ENCODE results near the gene ZMYM1.
"Not testable (repeated sequence)": the region's sequence is repeated elsewhere in the genome, so short reads cannot be mapped to it uniquely, and the experiment has no call there.

Gene ZMYM1

DNA sequence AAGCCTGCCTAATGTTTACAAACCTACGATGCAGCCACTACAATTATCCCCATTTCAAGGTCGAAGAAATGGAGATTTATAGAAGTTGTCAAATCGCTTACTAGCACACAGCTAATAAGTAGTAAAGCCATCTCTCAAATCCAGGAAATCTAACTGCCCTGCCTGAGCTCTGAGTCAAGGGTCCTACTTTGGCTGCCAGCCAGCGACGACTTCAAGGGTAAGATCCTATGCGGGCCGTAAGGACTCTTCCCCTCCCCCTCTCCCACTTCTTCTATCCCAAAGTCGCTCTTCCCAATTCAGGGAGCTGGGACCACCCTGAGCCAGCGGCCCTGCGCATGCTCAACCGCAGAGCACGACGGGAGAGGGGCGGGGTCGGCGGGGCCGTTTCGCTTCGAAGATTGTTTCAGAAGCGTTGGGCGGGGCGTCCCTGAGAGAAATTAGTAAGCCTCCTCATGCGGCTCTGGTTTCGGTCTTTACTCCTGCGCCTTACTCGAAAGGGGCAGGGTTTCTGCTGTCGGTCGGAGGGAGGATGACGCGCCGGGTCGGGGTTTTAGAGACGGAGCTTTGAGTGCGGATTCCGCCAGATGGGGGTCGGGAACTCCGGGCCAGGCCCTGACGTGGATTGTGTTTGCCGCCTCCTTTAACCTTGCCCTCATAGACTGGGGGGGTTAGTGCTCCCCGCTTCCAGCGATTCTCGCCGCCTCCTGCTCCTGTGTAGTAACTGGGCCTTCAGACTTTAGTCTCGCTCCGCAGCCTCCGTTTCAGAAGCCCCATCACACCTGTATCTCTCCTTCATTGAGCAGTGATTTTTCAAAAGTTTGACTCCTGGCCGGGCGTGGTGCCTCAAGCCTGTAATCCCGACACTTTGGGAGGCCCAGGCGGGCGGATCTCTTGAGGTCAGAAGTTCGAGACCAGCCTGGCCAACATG lies at the start of gene ZMYM1:
TSS of gene ZMYM1 (plus strand) at position 383 of the 928 bp plus-strand sequence. CDS start 14,603 bp downstream, outside the sequence.
- peak; percentile 57 for DNase-seq

DNA sequence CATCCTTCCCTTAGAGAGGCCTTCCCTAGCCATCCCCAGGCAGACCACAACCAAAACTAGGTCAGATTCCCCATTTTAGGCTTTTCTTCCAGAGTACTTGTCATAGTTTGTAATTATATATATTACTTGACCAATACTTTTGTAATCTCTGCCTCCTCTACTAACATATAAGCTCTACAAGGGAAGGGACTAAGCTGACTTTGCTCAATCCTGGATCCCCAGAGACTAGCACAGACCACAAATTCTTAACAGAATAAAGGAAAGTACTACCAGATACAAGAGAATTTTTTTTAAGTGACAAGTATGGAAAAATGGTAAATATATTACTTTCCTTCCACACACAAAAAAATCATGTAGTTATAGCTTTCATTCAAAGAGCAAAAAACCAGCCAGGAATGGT lies 49.4 kb upstream of the ZMYM1 start:
- no peak for DNase-seq

DNA sequence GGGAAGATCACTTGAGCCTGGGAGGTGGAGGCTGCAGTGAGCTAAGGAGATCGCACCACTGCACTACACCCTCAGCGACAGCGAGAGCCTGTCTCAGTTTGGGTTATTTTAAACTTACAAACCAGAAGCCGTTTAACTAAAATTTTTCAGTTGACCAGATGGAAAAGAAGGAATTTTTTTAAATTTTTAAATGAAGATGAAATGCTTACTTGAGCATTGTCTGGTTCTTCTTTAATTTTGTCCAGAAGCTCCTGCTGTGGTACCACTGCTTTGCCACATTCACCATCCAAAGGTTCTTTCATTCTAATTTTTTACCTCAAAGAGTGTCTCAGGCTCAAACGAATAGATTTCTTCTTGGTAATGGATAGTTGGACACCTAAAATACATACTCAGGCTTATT lies 48.8 kb upstream of the ZMYM1 start:
- DNase-seq = no peak

DNA sequence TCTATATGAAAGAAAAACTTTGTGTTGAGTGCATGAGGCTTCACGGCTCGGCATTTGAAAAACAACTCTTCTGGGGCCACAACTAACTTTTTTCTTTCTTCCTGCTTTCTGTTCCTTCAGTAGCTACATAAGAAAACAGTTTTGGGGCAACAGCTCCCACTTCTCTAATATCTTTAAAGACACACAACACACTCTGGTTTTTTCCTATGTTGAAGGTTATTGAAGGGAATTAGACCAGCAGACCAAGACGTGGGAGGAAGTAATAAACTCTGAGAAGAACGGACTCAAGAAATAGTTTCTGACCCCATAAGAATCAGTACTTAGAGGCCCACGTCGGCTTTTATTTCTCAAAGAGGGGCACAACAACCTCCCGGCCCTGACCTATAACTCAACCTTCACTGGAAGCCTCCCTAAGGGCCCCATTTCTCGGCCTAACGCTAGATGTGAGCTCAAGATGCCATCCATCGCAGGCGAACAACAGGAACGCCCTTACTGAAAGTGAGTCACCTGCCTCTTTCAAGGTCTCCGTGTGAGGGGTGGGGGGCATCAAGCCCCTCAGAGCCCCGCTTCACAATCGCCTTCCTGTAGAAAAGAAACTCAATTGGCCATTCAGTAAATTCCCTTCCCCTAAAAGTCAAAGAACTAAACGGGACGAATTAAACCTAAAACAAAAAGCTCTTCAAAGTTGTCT lies 48.3 kb upstream of the ZMYM1 start:
- DNase-seq = no peak

DNA sequence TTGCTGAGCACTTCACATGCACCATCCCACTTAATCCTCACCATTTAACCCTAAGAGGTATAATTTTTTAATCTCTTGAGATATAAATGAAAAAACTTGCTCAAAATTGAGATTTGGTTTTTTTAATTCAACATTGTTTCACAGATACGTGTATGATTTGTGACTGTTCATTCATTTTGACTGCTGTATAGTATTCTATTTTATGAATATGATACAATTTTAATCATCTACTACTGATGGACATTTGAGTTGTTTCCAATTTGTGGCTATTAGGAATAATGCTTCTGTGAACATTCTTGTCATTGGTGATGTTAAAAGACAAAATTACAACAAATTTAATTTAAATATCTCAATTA lies 46.8 kb upstream of the ZMYM1 start:
- DNase-seq = no peak

DNA sequence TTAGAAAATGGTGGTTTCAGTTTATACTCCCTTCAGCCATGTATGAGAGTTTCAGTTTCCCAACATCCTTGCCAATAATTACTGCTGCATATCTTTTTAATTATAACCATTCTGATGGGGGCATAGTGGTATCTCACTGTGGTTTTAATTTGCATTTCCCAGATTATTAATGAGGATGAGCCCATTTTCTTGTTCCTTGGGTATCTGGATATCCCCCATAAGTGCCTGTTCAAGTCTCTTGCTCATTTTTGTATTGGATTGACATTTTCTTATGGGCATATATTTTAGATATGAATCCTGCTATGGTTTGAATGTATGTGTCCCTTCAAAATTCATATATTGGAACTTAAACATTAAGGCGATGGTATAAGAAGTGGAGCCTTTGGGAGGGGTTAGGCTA lies 45.8 kb upstream of the ZMYM1 start:
- no peak for DNase-seq

DNA sequence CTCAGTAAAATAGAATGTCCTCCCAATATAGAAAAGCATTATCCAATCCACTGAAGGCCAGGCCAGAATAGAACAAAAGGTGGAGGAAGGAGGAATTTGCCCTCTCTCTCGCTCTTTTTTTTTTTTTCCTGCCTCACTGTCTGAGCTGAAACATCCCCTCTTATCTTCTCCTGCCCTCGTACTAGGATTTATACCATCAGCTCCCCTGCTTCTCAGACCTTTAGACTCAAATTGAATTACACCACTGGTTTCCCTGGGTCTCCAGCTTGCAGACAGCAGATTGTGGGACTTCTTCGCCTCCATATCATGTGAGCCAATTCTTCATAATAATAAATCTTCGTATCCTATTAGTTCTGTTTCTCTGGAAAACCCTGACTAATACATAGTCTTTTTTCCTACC lies 42.6 kb upstream of the ZMYM1 start:
- no peak for DNase-seq

DNA sequence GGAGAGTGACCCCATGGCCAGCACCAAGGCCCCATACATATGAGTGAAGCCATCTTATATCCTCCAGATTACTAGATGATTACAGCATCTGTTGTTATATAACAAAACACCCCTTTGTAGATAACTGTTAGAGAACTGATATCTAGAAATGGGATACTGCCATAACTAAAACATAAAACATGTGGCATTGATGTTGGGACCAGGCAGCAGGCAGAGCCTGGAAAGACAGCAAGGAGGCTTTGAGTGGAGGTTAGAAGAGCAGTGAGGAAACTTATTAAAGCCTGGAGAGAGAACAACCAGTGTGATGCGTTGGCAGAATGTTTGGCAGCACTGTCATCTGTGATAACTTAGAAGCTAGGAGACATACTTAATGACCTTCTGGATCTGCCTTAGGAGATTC lies 42.0 kb upstream of the ZMYM1 start:
- no peak for DNase-seq

DNA sequence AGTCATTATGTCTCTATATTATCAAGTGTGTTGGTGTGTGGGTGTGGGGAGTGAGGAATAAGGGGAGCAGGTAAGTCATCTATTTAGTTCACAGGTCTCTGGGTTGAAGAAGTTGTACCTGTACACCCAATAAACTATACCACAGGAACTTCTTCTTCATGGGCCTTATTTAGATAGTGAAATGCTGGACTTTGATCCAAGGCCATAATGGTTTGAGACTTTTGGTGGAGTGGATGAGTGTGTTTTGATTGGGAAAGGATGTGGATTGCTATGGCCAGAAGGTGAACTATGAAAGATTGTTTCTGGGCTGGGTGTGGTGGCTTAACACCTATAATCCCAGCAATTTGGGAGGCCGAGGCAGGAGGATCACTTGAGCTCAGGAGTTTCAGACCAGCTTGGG lies 40.5 kb upstream of the ZMYM1 start:
- no peak for DNase-seq

DNA sequence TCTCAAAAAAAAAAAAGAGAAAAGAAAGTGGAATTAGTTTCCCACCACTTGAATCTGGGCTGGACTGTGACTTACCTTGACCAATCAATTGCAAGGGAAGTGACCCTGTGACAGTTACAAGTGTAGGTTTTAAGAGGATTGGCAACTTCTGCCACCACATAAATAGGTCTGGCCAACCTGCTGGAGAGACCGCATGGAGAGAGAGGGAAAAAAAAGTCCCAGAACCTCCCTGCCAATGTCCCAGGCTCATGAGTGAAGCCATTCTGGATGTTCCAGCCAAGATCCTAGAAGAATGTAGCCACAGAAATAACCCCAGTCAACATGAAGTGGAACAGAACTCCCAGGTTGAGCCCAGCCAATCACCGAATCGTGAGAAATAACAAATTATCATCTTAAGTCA lies 35.7 kb upstream of the ZMYM1 start:
- DNase-seq = no peak

DNA sequence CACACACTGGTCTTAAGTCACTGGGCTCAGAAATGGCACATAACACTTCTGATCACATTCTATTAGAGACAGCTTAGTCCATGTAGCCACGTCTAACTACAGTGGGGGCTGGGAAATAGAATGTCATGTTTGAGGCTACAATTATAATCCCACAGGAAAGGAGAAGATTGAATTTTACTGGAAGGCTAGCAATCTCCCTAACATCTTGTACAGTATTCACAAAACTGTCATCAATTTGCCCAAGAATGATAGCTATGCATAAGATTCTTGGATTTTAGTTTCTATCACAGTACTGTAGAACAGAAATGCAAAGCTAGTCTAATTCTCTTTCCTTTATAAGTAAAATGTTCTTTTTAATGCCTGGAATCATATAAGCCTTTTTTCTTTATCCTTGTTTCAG lies 34.8 kb upstream of the ZMYM1 start:
- DNase-seq = no peak

DNA sequence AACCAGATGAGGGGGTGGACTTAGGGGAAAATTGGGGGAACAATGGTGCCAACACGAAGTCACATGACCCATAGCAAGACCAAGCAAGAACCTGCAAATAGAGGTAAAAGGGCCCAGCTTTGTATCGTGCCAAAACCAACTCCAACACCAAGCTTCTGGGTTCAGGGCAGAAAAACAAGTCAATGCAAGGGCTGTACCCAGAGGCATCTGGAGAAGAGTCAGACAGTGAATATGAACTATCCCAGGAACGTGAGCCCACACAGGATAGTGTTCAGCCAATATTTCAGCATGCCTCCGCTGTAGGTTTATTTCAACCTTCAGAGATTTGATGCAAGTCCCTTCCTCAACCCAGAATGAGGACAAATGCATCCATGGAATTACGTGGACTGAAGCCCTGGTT lies 32.5 kb upstream of the ZMYM1 start:
- no peak for DNase-seq

DNA sequence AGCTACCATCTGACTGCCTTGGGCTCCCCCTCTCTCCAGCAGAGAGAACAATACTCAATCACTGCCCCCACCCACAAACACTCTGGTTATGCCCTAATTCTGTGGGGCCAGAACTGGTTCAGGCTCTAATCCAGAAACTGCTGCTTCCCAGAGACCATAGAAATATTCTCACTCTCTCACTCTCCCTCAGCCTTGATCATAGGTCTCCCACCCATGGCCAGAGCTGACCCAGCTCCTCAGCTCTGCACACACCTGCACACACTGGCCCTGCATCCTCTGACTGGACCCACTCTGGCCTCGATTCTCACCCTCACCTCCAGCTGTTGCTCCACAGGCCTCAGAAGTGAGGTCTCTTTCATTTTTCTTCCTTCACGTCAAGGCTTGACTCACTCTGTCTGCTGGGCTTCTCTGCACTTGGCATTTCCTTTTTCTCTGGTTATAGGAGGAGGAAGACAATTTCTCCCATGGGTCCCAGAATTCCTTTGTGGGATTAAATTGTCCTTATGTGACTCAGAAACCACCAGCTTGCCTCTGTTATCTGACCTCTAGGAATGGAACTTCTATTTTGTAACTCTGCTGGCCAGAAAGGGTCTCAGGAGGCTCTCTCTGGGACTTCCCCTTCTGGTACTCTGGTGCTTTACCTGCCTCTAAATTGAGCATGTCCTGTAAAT lies 31.9 kb upstream of the ZMYM1 start:
- no peak for DNase-seq

DNA sequence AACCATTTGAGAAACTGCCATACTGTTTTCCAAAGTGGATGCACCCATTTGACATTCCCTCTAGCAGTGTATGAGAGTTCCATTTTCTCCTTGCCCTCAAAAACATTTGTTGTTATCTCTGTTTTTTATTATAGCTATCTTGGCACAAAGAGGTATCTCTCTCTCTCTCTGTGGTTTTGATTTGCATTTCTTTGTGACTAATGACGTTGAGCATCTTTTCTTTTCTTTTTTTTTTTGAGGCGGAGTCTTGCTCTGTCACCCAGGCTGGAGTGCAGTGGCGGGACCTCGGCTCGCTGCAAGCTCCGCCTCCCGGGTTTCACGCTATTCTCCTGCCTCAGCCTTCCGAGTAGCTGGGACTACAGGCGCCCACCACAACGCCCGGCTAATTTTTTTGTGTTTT lies 30.1 kb upstream of the ZMYM1 start:
- DNase-seq = no peak

DNA sequence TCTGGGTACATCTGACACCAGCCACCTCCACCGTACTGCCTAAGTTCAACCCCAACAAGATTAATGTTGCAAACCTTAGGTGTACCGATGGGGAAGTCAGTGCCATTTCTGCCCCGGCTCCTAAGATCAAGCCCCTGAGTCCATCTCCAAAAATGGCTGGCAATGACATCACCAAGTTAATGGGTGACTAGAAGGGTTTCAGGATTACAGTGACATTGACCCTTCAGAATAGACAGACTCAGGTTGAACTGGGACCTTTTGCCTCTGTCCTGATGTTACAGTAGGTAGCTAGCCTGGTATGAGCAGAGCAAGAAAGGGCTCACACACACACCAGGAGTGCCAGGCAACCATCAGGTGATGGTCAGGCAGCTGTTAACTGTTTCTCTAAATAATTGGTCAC lies 25.8 kb upstream of the ZMYM1 start:
- DNase-seq = no peak

DNA sequence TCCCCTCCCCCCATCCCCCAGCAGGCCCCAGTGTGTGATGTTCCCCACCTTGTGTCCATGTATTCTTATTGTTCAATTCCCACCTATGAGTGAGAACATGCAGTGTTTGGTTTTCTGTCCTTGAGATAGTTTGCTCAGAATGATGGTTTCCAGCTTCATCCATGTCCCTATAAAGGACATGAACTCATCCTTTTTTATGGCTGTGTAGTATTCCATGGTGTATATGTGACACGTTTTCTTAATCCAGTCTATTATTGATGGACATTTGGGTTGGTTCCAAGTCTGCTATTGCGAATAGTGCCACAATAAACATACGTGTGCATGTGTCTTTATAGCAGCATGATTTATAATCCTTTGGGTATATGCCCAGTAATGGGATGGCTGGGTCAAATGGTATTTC lies 24.9 kb upstream of the ZMYM1 start:
- not testable (repeated sequence) for DNase-seq

DNA sequence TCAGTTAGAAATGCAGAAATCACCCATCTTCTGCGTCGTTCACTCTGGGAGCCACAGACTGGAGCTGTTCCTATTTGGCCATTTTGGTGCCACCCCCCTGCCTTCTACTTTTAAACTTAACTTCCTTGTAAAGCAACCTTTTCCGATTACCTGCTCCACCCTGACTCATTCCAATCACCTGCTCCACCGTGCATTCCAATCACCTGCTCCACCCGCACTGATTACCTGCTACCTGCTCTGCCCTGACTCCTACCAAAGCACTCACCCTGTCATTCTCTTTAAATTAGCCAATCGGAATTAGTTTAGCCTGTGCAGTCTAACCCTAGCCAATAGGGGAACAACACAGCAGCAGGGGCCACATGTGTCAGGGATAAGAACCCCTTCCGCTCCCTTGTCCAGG lies 20.9 kb upstream of the ZMYM1 start:
- DNase-seq = not testable (repeated sequence)

DNA sequence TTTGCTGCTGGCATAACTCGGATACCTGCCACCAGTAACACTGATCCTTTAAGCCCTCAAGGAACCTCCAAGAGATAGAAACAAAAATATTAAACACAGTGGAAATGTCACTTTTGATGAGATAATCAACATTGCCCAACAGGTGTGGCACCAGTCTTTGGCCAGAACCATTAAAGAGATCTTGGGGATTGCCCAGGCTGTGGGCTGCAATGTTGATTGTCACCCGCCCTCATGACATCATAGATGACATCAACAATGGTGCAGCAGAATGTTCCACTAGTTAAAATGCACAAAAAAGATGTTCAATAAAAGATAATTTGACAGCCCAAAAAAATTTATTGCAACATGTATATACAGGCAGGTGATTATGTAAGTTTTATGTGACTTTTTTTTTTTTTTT lies 20.2 kb upstream of the ZMYM1 start:
- DNase-seq = no peak

DNA sequence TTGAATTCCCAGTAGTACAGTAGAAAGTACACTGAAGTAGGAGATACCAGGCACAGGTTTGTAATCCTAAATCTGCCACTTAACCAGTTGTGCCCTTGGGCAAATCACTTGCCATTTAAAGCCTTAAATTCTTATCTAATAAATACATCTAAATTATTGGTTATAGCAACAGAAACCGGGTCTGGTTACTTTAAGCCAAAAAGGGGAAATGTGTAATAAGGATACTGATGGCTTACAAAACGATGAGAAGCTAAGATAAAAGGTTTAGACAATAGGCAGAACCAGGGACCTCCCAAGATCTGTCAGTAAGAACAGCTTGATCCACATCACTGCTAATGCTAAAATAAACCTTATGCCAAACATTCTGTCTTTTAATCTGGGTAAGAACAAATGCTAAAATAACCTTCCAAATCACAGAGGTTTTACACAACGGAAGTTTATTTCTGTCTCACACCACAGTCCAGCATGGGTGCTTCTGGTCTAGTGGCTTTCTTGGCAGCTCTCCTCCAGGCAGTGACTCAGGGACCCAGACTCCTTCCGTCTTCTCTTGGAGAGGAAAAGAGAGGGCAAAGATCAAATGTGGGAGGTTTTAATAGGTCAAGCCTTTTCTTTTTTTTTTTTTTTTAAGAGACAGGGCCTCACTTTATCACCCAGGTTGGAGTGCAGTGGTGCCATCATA lies 16.5 kb upstream of the ZMYM1 start:
- DNase-seq = no peak

DNA sequence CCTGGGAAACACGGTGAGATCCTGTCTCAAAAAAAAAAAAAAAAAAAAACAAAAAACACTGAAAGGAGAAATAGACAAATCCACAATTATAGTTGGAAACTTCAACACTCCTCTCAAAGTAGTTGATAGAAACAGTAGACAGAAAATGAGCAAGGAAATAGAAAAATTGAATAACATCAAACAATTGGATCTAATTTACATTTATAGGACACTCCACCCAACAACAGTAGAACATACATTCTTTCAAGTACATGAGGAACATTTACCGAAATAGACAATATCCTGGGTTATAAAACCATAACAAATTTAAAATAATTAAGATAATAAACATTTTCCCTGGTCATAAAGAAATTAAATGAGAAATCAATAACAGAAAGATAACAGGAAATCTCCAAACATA lies 14.9 kb upstream of the ZMYM1 start:
- DNase-seq = no peak

DNA sequence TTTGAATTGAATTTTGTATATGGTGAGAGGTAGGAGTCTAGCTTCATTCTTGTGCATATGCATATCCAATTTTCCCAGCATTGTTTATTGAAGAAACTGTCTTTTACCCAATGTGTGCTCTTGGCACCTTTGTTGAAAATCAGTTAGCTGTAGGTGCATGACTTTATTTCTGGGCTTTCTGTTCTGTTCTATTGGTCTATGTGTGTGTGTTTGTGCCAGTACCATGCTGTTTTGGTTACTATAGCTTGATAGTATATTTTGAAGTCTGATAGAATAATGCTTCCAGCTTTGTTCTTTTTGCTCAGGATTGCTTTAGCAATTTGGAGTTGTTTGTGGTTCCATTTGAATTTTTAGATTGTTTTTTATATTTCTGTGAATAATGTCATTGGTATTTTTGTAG lies 9.4 kb upstream of the ZMYM1 start:
- no peak for DNase-seq

DNA sequence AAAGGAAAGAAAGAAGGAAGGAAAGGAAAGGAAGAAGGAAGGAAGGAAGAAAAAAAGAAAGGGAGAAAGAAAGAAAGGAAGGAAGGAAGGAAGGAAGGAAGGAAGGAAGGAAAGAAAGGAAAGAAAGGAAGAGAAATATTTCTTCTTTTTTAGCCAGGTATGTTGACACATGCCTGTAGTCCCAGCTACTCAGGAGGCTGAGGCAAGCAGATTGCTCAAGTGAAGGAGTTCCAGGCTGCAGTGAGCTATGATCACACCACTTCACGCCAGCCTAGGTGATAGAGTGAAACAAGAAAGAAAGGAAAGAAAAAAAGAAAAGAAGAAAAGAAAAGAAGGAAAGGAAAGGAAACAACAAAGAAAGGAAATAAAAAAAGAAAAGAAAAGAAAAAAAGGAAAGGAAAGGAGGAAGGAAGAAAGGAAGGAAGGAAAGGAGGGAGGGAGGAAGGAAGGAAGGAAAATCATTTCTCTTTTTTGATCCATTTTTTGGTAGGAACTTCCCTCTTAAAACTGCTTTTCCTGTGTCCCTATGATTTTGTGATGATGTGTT lies 5.8 kb upstream of the ZMYM1 start:
- DNase-seq = no peak

DNA sequence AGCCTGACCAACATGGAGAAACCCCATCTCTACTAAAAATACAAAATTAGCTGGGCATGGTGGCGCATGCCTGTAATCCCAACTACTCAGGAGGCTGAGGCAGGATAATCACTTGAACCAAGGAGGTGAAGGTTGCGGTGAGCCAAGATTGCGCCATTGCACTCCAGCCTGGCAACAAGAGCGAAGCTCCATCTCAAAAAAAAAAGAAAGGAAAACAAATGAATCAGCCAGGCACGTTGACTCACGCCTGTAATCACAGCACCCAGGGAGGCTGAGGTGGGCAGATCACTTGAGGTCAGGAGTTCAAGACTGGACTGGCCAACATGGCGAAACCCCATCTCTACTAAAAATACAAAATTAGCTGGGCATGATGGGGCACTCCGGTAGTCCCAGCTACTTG lies 2.8 kb upstream of the ZMYM1 start:
- DNase-seq = not testable (repeated sequence)

All from NCI-H1694 treated with DMSO at 0.1 percent for 48 hours (cell line).